NCI-H2227 treated with DMSO at 0.1 percent for 48 hours (cell line): ENCODE measurements around the gene SLC10A2.

Source experiments
- DNase-seq: peaks from one replicate; lab custom pipeline; 2025; lab: John Stamatoyannopoulos, UW

SLC10A2 gene

GRCh38 chr13:103046676-103047075 lies 19.5 kb downstream of the SLC10A2 start:
- no peak for DNase-seq

GRCh38 chr13:103044056-103044455 lies 22.2 kb downstream of the SLC10A2 start:
- no peak for DNase-seq

GRCh38 chr13:103040006-103040405 lies 26.2 kb downstream of the SLC10A2 start:
- no peak for DNase-seq

DNA sequence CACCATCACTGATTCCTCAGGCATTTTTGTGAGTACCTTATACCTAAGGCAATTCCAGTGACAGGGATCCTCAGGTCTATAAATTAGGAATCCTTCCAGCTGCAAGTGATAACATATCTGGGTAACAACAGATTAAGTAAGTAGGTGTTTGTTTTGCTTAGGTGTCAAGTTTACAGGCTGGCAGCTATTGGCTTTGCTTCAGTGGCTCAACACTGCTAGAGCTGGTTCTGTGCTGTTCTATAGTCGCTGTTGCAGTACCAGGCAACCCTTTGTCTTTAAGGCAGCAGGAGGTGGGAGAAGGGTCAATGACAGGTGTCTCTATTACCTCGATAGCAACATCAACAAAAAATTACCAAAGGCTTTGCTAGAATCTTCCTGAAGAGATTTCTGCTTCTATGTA lies 27.0 kb downstream of the SLC10A2 start:
- DNase-seq: no peak

DNA sequence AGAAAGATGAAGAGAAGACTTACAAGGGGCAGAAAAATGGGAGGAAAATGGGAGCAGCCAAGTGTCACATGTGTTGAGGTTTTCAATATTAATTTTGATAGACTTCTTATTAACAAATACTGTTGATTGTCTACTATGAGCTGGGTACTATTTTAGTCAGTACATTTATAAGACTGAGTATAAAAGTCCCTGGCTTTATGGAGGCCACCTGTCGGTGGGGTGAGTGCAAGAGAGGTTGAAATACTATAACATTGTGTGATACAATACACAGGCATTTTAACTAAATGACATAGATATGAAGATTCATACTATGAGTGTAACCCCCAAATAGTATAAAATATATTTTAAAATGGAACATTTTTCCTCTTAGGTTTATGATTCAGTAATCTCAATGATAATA lies 29.9 kb downstream of the SLC10A2 start:
- no peak for DNase-seq

DNA sequence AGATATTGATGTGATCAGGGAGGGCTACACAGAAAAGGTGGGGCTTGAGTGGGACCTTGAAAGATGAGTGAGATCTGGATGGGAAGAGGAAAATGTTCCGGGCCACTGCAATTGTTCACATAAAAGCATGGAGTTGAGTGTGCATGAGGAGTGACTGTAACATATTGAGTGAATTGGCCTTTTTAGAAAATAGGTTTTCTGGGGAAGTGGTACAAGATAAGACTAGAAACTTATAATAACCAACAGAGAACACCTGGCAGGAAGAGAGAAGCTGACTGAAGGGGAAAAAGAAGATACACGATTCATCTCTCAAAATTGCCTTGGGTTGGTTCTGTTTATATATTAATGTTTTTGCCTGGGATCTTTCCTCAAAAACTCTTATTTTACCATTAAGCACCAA lies 32.2 kb downstream of the SLC10A2 start:
- DNase-seq: no peak

DNA sequence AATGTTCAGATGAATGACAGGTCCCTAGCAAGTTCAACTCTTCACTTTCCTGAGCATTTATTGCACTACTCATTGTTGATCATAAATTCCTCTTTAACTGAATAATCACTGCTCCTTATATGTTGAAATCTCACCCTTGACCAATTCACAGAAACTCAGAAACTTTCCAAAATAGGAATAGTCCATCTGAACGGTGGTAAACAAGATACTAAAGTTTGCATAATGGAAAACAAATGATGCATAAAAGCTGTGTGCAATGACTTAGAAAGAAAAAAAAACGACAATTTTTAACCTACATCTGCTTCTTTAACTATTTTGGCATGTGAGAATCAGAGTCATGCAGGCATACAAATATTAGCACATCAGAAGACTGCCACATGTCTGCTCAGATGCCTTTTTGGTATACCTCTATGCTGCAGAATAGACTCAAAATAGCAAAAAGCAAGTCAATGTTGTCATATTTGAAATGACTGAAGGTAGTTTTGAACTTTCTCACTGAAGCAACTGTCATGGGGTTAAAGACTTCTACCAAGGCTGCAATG lies 34.8 kb downstream of the SLC10A2 start:
- DNase-seq: no peak

GRCh38 chr13:103030776-103031175 lies 35.4 kb downstream of the SLC10A2 start:
- DNase-seq: no peak

- no peak for DNase-seq
Observed at GRCh38 chr13:103029798-103030197, 36.4 kb downstream of the SLC10A2 start.

DNA sequence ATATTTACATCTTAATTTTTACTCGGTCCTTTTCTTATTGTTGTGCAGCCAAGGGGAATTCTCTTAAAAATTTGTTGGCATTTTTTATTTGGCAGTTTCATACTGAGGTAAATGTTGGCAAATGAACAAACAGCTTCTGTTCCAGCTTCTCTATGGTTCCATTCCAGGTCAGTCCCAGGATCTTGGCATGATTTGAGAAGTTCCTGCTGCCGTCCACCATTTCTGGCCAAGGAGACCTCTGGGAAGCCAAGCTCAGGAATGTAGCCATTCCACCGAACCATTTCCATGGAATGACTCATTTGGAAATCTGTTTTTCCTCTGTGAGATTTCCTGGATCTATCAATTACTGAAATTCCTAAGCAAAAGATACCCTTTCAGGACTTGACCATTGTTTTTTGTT lies 43.9 kb downstream of the SLC10A2 start:
- DNase-seq: no peak

- no peak for DNase-seq
Observed at GRCh38 chr13:103018556-103018955, 47.7 kb downstream of the SLC10A2 start.

- DNase-seq: no peak
Observed at GRCh38 chr13:103012646-103013045, 53.6 kb downstream of the SLC10A2 start.

- no peak for DNase-seq
Observed at GRCh38 chr13:103009051-103009840, 57.0 kb downstream of the SLC10A2 start.

DNA sequence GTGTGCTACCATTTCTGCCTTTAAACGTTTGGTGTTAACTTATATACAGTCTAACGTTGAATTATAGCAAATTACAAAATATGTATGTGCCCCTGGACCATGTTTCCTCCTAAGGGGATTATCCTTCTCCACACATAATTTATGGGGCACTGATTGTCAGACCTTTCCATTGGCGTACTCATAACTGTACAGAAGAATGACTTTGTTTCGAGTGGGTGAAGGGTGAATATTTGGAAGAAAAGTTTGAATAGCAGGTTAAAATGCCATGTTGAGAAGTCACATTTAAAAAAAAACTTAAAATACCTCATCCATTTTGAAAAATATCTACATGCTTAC lies 58.8 kb downstream of the SLC10A2 start:
- DNase-seq: no peak

- DNase-seq: no peak
Observed at GRCh38 chr13:103006641-103007426, 59.4 kb downstream of the SLC10A2 start.

GRCh38 chr13:103004661-103005345 lies 61.4 kb downstream of the SLC10A2 start:
- no peak for DNase-seq

GRCh38 chr13:103003631-103004030 lies 62.6 kb downstream of the SLC10A2 start:
- no peak for DNase-seq

- DNase-seq: no peak
Observed at GRCh38 chr13:103002279-103002678, 63.9 kb downstream of the SLC10A2 start.

DNA sequence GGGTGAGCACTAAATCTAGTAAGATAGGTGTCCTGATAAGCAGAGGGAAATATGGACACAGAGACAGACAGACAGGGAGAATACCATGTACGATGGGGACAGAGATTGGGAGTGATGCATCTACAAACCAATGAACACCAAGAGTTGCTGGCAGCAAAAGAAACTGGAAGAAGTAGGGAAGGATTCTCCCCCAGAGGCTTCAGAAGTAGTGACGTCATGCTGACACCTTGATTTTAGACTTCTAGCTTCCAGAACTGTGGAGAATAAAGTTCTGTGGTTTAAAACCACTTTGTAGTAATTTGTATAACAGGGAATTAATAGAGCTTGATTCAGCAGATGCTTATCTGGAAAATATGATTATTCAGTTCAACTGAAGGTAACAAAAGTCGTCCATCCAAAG lies 66.1 kb downstream of the SLC10A2 start:
- DNase-seq: no peak

DNA sequence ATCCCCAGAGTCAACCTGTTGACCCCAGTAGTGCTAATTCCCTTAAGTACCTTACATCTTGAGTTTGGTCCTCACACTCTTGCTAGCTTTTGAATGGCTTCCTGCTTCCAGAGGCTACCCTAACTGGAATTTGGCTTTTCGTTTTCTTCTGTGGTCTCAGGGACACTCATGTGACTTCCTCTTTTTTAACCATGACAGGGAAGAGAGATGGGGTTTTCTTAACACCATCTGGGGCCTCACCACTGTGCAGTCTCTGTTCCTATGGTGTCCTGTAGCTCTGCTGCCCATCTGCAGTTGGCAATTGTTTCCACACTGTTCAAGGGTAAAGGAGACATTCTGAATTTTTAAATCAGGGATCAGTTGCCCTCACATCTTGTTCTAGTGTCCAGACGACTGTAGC lies 66.7 kb downstream of the SLC10A2 start:
- no peak for DNase-seq
